HL-60 (cell line): Measurements from ENCODE around the gene NRARP.

Experiments used
- GABPA ChIP-seq: IDR thresholded peaks from 2 replicates; pipeline ENCODE4 v1.6.1; 2012; ENCODE audit warnings: low read depth
- POLR2AphosphoS5 ChIP-seq: IDR thresholded peaks from 2 replicates; pipeline ENCODE4 v1.6.1; 2012; ENCODE audit warnings: low read depth
- REST ChIP-seq: IDR thresholded peaks from 2 replicates; pipeline ENCODE4 v1.6.1; 2012; ENCODE audit warnings: low read depth; ENCODE audit not compliant: insufficient replicate concordance
- TF ChIP-seq, protein P1 (sequence below): IDR thresholded peaks from one replicate; pipeline ENCODE4 v1.5.1; 2011; ENCODE audit warnings: low read length, control low read depth, inconsistent platforms; ENCODE audit not compliant: insufficient read depth

GRCh38 chr9:137305798-137306065, 3.7 kb upstream of the NRARP start:
- TF ChIP-seq, protein P1, sequence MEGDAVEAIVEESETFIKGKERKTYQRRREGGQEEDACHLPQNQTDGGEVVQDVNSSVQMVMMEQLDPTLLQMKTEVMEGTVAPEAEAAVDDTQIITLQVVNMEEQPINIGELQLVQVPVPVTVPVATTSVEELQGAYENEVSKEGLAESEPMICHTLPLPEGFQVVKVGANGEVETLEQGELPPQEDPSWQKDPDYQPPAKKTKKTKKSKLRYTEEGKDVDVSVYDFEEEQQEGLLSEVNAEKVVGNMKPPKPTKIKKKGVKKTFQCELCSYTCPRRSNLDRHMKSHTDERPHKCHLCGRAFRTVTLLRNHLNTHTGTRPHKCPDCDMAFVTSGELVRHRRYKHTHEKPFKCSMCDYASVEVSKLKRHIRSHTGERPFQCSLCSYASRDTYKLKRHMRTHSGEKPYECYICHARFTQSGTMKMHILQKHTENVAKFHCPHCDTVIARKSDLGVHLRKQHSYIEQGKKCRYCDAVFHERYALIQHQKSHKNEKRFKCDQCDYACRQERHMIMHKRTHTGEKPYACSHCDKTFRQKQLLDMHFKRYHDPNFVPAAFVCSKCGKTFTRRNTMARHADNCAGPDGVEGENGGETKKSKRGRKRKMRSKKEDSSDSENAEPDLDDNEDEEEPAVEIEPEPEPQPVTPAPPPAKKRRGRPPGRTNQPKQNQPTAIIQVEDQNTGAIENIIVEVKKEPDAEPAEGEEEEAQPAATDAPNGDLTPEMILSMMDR: no peak
- TF ChIP-seq GABPA (no peak), REST (no peak), POLR2AphosphoS5 (no peak)
